ENCODE measurements around the gene CTSO. TPM values are rescaled to one million over a fixed set of nuclear protein-coding genes. Genes with fewer than 3 reads are reported as not detected.

Gene CTSO
- total and polyA plus RNA-seq, 2 of the 8 experiments (the other 6 are each of a cell fraction or from before 2014, with no cell fraction given) = 0.39 to 0.41 TPM

- no peaks in the 10 kb centered on the region for H4K20me1 ChIP-seq (replicated peaks in 1 of 2; ENCODE audit: control insufficient read depth in 1 of 2, insufficient read depth in 2 of 2, low read length in 2 of 2)
- no peak overlapping the region for H2BK12ac ChIP-seq (ENCODE audit: low read depth, low read length)
- WGBS, 2 experiments (ENCODE audit: extremely low coverage in 1 of 2, insufficient coverage in 1 of 2, insufficient read length in 1 of 2, insufficient replicate concordance in 2 of 2, low coverage in 1 of 2, low lambda C conversion rate in 2 of 2, missing lambda C conversion rate in 1 of 2) = 96% methylated on average over 1 of the region's 1 CpG; no CpG with 5 or more reads in 1 of the 2 experiments
- CTCF ChIA-PET (ENCODE audit: partially characterized antibody) = interaction anchor here (1.4 kb wide), 1 partner anchor 18 kb away, joined by 3 read pairs; no protein-coding TSS in a partner anchor
- H2BK5ac ChIP-seq (ENCODE audit: low read depth, low read length) = no peak overlapping the region
- H3K4me1 ChIP-seq (replicated peaks in 1 of 4; ENCODE audit: control insufficient read depth in 3 of 4, insufficient read depth in 4 of 4, low read length in 3 of 4) = no peaks in the 10 kb centered on the region
- no peaks in the 10 kb centered on the region for H3K27me3 ChIP-seq (replicated peaks in 1 of 4; ENCODE audit: control insufficient read depth in 3 of 4, extremely low read depth in 1 of 4, insufficient read depth in 3 of 4, low read length in 3 of 4)
- H3K36me3 ChIP-seq (ENCODE audit: control insufficient read depth in 2 of 4, insufficient read depth in 4 of 4, low read length in 3 of 4) = no peaks in the 10 kb centered on the region
- H3K4me2 ChIP-seq (ENCODE audit: insufficient read depth in 1 of 2, low read depth in 2 of 2, low read length in 2 of 2) = no peak overlapping the region
- no peak overlapping the region for H3K27ac ChIP-seq (ENCODE audit: low read depth, low read length)
- no peak overlapping the region for H2AFZ ChIP-seq (ENCODE audit: low read length)
- POLR2A ChIA-PET (ENCODE audit: partially characterized antibody) = no interaction called here
- H2BK15ac ChIP-seq (ENCODE audit: low read length) = no peak overlapping the region
- H3K18ac ChIP-seq (ENCODE audit: extremely low read depth, low read length) = no peak overlapping the region
- no peaks in the 10 kb centered on the region for H3K9me3 ChIP-seq (ENCODE audit: insufficient read depth in 2 of 2, low read depth in 1 of 2, low read length in 1 of 2)
- TF ChIP-seq KDM5A (IDR thresholded peaks at IDR 0.05; ENCODE audit: low read length) (no peak), TBP (IDR thresholded peaks at IDR 0.05; ENCODE audit: low read depth, low read length) (no peak), SP1 (IDR thresholded peaks at IDR 0.05; ENCODE audit: low read depth, low read length) (no peak), PHF8 (conservative IDR thresholded peaks at IDR 0.05; ENCODE audit: low read depth, low read length) (no peak), SIX5 (IDR thresholded peaks at IDR 0.05; ENCODE audit: low read depth, low read length) (no peak)
- DNase-seq (ENCODE audit: low read depth in 1 of 2, low spot score in 2 of 2) = no peak
- no peak overlapping the region for H2AK5ac ChIP-seq (ENCODE audit: low read depth, low read length)
- H3K4me3 ChIP-seq (ENCODE audit: extremely low read depth in 1 of 4, insufficient read depth in 2 of 4, low read depth in 3 of 4, low read length in 4 of 4) = no peak overlapping the region
- no peak overlapping the region for H4K5ac ChIP-seq (ENCODE audit: insufficient read length, low read depth, low read length)
- H3K79me1 ChIP-seq (ENCODE audit: low read depth, low read length) = no peaks in the 10 kb centered on the region
- H2BK20ac ChIP-seq (ENCODE audit: low read length) = no peak overlapping the region
- no peak overlapping the region for H2BK120ac ChIP-seq (replicated peaks; ENCODE audit: low read depth, low read length)
- H3K23me2 ChIP-seq (ENCODE audit: low read depth, low read length) = no peaks in the 10 kb centered on the region
- no peak overlapping the region for H3K14ac ChIP-seq (ENCODE audit: insufficient read length)
- no peak overlapping the region for H3K56ac ChIP-seq (replicated peaks; ENCODE audit: insufficient read length, low read depth, low read length)
- H4K91ac ChIP-seq (replicated peaks; ENCODE audit: insufficient read length, low read length) = no peak overlapping the region
- H4K8ac ChIP-seq (ENCODE audit: extremely low read depth, insufficient read depth, low read length) = no peak overlapping the region
- no peak for FAIRE-seq
- no peak overlapping the region for H3K9ac ChIP-seq (replicated peaks in 1 of 4; ENCODE audit: extremely low read depth in 1 of 4, low read depth in 3 of 4, low read length in 3 of 4)
- no peak overlapping the region for H3K23ac ChIP-seq (ENCODE audit: insufficient read length)
- no peaks in the 10 kb centered on the region for H3K79me2 ChIP-seq (ENCODE audit: control insufficient read depth in 1 of 2, insufficient read depth in 2 of 2, low read length in 2 of 2)
- no peak overlapping the region for H3K4ac ChIP-seq (replicated peaks; ENCODE audit: insufficient read length, low read depth, low read length)
Observed at GRCh38 chr4:155907556-155907955, 46.1 kb downstream of the CTSO start.
